Endothelial cell of umbilical vein (primary cell): Measurements from ENCODE around the gene CDC23. TPM values are rescaled to one million over a fixed set of nuclear protein-coding genes. Genes with fewer than 3 reads are reported as not detected.
A peak's percentile ranks its signal among the peaks of the same experiment; 100 is the strongest.

Source experiments
- Bru-seq: library from RNA; stranded (reverse); fragments of 400-500 nt; gene quantifications from one replicate; lab custom pipeline; 2021; lab: Mats Ljungman, UMichigan
- BruChase-seq, 2 experiments: library from RNA; stranded (reverse); fragments of 400-500 nt; gene quantifications; one replicate each; lab custom pipeline; 2021; lab: Mats Ljungman, UMichigan
- BruUV-seq: library from RNA; stranded (reverse); fragments of 400-500 nt; replicated peaks from 2 replicates; lab custom pipeline; 2021; lab: Mats Ljungman, UMichigan
- CTCF ChIA-PET: fragments of 300-600, 350-600 bp; sonication (Branson Sonifier 250); formaldehyde crosslinking; loops from one replicate; lab custom pipeline; 2021; ENCODE audit warnings: antibody characterized with exemption, inconsistent platforms; lab: Charles Lee
- POLR2A ChIA-PET: fragments of 300-600, 350-600 bp; sonication (Branson Sonifier 250); formaldehyde crosslinking; loops from one replicate; lab custom pipeline; 2021; ENCODE audit warnings: antibody characterized with exemption, inconsistent platforms; lab: Charles Lee
- DNase-seq: peaks from one replicate; pipeline ENCODE4 v3.0.0-alpha.2; 2011; ENCODE audit warnings: low read depth, low spot score
- FAIRE-seq: peaks from 2 replicates; lab custom pipeline; 2011; peaks lifted over from hg19 to GRCh38; lab: Jason Lieb, UNC
- H2AFZ ChIP-seq: 2 replicates; pipeline ENCODE4 v1.6.0; 2012; ENCODE audit warnings: low read depth, low read length, control low read depth, inconsistent platforms
- H3K27ac ChIP-seq: 2 replicates; pipeline ENCODE4 v1.5.1; 2011; ENCODE audit warnings: low read depth, mild to moderate bottlenecking, control low read depth, low read length, moderate library complexity; ENCODE audit not compliant: insufficient read depth
- H3K27me3 ChIP-seq, 2 experiments: 2 replicates each; pipeline versions ENCODE4 v1.6.0 to v1.6.1; 2011; ENCODE audit warnings: low read length in 2 of 2, mixed read lengths in 1 of 2; ENCODE audit not compliant: control insufficient read depth in 2 of 2, insufficient read depth in 2 of 2
- H3K36me3 ChIP-seq, 2 experiments: 2 replicates in 1 of 2; 3 replicates in 1 of 2; pipeline ENCODE4 v1.5.1; 2011; ENCODE audit warnings: low read length in 2 of 2, mild to moderate bottlenecking in 1 of 2, moderate library complexity in 1 of 2; ENCODE audit not compliant: control insufficient read depth in 2 of 2, insufficient read depth in 2 of 2; ENCODE audit errors: extremely low read depth in 1 of 2
- H3K4me1 ChIP-seq: 3 replicates; pipeline ENCODE4 v1.5.1; 2011; ENCODE audit warnings: mild to moderate bottlenecking, low read length; ENCODE audit not compliant: control insufficient read depth, insufficient read depth; ENCODE audit errors: extremely low read depth
- H3K4me2 ChIP-seq: 2 replicates; pipeline ENCODE4 v1.6.1; 2011; ENCODE audit warnings: low read length, control low read depth, mixed read lengths; ENCODE audit not compliant: insufficient read depth
- H3K4me3 ChIP-seq, 3 experiments: fragments of 200-600 bp in 1 of 3; sonication (generic), shearing (Covaris generic) in 1 of 3; replicated peaks in 1 of 3; 2 replicates each; pipeline ENCODE4 v1.5.1; 2011 to 2016; ENCODE audit warnings: control low read depth in 3 of 3, low read length in 3 of 3, mild to moderate bottlenecking in 2 of 3, inconsistent platforms in 1 of 3, low read depth in 1 of 3, moderate library complexity in 1 of 3; ENCODE audit not compliant: insufficient read depth in 1 of 3
- H3K79me2 ChIP-seq: 2 replicates; pipeline ENCODE4 v1.6.0; 2012; ENCODE audit warnings: low read length, inconsistent platforms; ENCODE audit not compliant: control insufficient read depth, insufficient read depth
- H3K9ac ChIP-seq: replicated peaks from 2 replicates; pipeline ENCODE3; 2011; ENCODE audit warnings: low read length, control low read depth; ENCODE audit not compliant: insufficient read depth; ENCODE audit errors: extremely low read depth
- H3K9me1 ChIP-seq: replicated peaks from 3 replicates; pipeline ENCODE4 v1.6.0; 2011; ENCODE audit warnings: mild to moderate bottlenecking, low read length; ENCODE audit not compliant: control insufficient read depth, insufficient read depth; ENCODE audit errors: extremely low read depth
- H3K9me3 ChIP-seq: replicated peaks from 2 replicates; pipeline ENCODE4 v1.5.1; 2012; ENCODE audit warnings: low read length, inconsistent platforms; ENCODE audit not compliant: control insufficient read depth, insufficient read depth
- H4K20me1 ChIP-seq: replicated peaks from 2 replicates; pipeline ENCODE3; 2011; ENCODE audit warnings: mild to moderate bottlenecking, low read length; ENCODE audit not compliant: control insufficient read depth, insufficient read depth; ENCODE audit errors: extremely low read depth
- JUN ChIP-seq: IDR thresholded peaks from 2 replicates; pipeline ENCODE4 v1.6.1; 2011; ENCODE audit warnings: borderline replicate concordance, low read depth; ENCODE audit not compliant: insufficient read length, insufficient read depth
- POLR2A ChIP-seq: IDR thresholded peaks from 2 replicates; pipeline ENCODE4 v1.6.1; 2012; ENCODE audit warnings: low read depth, mild to moderate bottlenecking, control low read depth, low read length
- POLR2AphosphoS5 ChIP-seq: IDR thresholded peaks from 2 replicates; pipeline ENCODE4 v1.6.1; 2012; ENCODE audit warnings: low read depth, mild to moderate bottlenecking, control low read depth, low read length, moderate library complexity; ENCODE audit not compliant: insufficient read depth
- dilution Hi-C: fragments of 300-500 bp; cut with MboI; formaldehyde crosslinking; loops from one replicate; pipeline ENCODE4 v1.15.0; 2019; ENCODE audit warnings: low sequenced_read_pairs; ENCODE audit not compliant: extremely low pct_ligation_motif_present
- intact Hi-C: fragments of 100-400 bp; cut with micrococcal nuclease; formaldehyde crosslinking; loops from one replicate; pipeline ENCODE4 v1.10.0; 2022
- long read RNA-seq: library from polyadenylated mRNA; stranded (forward); transcript quantifications from one replicate; pipeline ENCODE4 v2.0.0, GENCODE V29; 2021
- polyA minus RNA-seq, 3 experiments: library from RNA; depleted of rRNA, polyadenylated mRNA; stranded (reverse); fragments of >200 nt; gene quantifications; 1 replicate in 1 of 3; 2 replicates in 2 of 3; pipeline ENCODE4 v1.2.3, GENCODE V29; 2011
- polyA plus RNA-seq, 4 experiments: library from polyadenylated mRNA; depleted of rRNA in 3 of 4; stranded (reverse) in 3 of 4; unstranded in 1 of 4; fragments of >200 nt; gene quantifications; 2 replicates each; pipeline versions ENCODE4 v1.2.1 to v1.2.3, GENCODE V29; 2011 to 2012; ENCODE audit warnings: missing spikeins in 1 of 4
- total RNA-seq: library from RNA; stranded (reverse); gene quantifications from 2 replicates; pipeline ENCODE4 v1.2.3, GENCODE V29; 2021
- TF ChIP-seq, protein P1 (sequence below), 2 donors: IDR thresholded peaks; 1 replicate in 1 of 2; 2 replicates in 1 of 2; pipeline ENCODE4 v1.5.1; 2011; ENCODE audit warnings: low read length in 2 of 2, mild to moderate bottlenecking in 2 of 2, moderate library complexity in 2 of 2, control low read depth in 1 of 2, inconsistent platforms in 1 of 2, low read depth in 1 of 2; ENCODE audit not compliant: insufficient read depth in 1 of 2; ENCODE audit errors: extremely low read depth in 1 of 2

The CDC23 gene, protein sequence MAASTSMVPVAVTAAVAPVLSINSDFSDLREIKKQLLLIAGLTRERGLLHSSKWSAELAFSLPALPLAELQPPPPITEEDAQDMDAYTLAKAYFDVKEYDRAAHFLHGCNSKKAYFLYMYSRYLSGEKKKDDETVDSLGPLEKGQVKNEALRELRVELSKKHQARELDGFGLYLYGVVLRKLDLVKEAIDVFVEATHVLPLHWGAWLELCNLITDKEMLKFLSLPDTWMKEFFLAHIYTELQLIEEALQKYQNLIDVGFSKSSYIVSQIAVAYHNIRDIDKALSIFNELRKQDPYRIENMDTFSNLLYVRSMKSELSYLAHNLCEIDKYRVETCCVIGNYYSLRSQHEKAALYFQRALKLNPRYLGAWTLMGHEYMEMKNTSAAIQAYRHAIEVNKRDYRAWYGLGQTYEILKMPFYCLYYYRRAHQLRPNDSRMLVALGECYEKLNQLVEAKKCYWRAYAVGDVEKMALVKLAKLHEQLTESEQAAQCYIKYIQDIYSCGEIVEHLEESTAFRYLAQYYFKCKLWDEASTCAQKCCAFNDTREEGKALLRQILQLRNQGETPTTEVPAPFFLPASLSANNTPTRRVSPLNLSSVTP
- total RNA-seq (39.4 and 41.2 TPM in 2 replicates), polyA plus RNA-seq (25.2 and 28.5 TPM in 2 replicates), polyA minus RNA-seq (46.0 and 48.8 TPM in 2 replicates), Bru-seq, nascent RNA (percentile 78 among the genes with signal in this experiment), BruChase-seq, experiment 1, labeled RNA remaining after a 6-hour chase (percentile 79 among the genes with signal in this experiment), BruChase-seq, experiment 2, labeled RNA remaining after a 2-hour chase (percentile 83 among the genes with signal in this experiment)
- 25.4 and 27.6 TPM in 2 replicates for polyA plus RNA-seq (2011; cell fraction: cytosol; rRNA removed)
- polyA plus RNA-seq (2011; cell fraction: nucleus; rRNA removed), result 38.6 and 43.6 TPM in 2 replicates
- 27.0 and 32.6 TPM in 2 replicates for polyA plus RNA-seq (2012)
- 19.2 TPM for polyA minus RNA-seq (2011; cell fraction: cytosol; rRNA and poly(A)+ RNA removed)
- 24.9 and 38.3 TPM in 2 replicates for polyA minus RNA-seq (2011; cell fraction: nucleus; rRNA and poly(A)+ RNA removed)
- long read RNA-seq, transcript CDC23-202 (16 exons, 3,155 nt), result major isoform, 66 of 95 reads
- long read RNA-seq, transcript CDC23-201 (3 exons, 1,079 nt), result minor isoform, 15 of 95 reads
- long read RNA-seq, partial matches to known transcripts, result 2 of 95 reads
- long read RNA-seq, other reads (novel, unspliced or antisense), result 11 of 95 reads

DNA sequence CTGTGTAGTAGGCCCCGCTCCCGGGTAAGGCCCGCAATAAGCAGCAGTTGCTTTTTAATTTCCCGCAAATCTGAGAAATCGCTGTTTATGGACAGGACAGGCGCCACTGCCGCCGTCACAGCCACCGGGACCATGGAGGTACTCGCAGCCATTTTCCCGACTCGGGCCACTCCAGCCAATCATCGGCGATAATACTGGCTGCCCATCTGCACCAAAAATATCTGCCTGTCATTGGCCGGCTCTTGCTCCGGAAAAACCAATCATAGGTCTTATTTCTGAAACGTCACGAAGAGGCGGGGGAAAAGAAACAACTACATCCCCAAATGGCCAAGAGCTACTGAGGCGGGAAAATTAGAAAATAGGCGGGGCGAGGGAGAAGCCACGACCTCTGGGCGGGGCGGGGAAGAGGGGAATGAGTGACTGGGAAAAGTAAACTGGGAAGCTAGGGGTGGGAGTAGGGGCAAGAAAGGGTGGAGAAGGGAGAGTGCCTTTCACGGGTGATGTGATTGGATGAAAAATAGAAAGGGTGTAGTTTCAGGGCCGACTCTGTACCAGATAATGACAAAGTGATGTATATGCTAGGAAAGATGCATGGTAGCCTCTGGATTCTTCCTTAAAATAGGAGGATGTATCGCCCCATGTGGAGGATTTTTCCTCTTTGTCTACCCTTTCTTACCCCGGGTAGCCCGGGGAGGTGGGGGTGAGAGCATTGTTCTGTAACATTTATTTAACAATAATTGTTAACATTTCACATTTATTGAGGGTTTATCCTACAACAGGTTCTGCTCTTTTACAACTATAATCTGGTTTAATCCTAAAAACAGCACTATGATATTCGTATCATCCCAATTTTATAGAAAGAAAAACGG lies at the start of gene CDC23:
TSS of gene CDC23 (minus strand) at position 163 of the 869 bp plus-strand sequence. CDS start at position 152, 11 bp downstream.
- CTCF ChIA-PET, result interaction anchor here (1.0 to 1.9 kb wide), 3 partner anchors 10 to 139 kb away, joined by 3 to 10 read pairs (median 4); partner anchors contain the start of gene KDM3B
- TF ChIP-seq POLR2A (peak; percentile 27), JUN (no peak), POLR2AphosphoS5 (peak; percentile 25)
- TF ChIP-seq, protein P1, sequence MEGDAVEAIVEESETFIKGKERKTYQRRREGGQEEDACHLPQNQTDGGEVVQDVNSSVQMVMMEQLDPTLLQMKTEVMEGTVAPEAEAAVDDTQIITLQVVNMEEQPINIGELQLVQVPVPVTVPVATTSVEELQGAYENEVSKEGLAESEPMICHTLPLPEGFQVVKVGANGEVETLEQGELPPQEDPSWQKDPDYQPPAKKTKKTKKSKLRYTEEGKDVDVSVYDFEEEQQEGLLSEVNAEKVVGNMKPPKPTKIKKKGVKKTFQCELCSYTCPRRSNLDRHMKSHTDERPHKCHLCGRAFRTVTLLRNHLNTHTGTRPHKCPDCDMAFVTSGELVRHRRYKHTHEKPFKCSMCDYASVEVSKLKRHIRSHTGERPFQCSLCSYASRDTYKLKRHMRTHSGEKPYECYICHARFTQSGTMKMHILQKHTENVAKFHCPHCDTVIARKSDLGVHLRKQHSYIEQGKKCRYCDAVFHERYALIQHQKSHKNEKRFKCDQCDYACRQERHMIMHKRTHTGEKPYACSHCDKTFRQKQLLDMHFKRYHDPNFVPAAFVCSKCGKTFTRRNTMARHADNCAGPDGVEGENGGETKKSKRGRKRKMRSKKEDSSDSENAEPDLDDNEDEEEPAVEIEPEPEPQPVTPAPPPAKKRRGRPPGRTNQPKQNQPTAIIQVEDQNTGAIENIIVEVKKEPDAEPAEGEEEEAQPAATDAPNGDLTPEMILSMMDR (IDR thresholded peaks at IDR 0.05; ENCODE audit: extremely low read depth in 1 of 2, insufficient read depth in 1 of 2, low read depth in 1 of 2, low read length in 2 of 2), result no peak
- Histone ChIP-seq H3K9me3 (no peaks in the 10 kb centered on the region), H3K4me3 (peak within 1 kb of the TSS; percentile 46 to 71 (median 61)), H3K4me2 (peak within 1 kb of the TSS; percentile 84), H4K20me1 (no peaks in the 10 kb centered on the region), H3K9me1 (no peaks in the 10 kb centered on the region), H3K36me3 (no peaks in the 10 kb centered on the region), H3K27me3 (no peaks in the 10 kb centered on the region), H3K27ac (peak within 1 kb of the TSS; percentile 77), H3K79me2 (peaks cover 39% of the 10 kb centered on the region), H2AFZ (peak within 1 kb of the TSS; percentile 96), H3K9ac (peak within 1 kb of the TSS; percentile 91), H3K4me1 (peaks cover 11% of the 10 kb centered on the region)
- FAIRE-seq (peak; percentile 100), DNase-seq (peak; percentile 99)
- intact Hi-C loops, result loop anchor here (1.0 kb wide), 1 partner anchor 34 kb away; the partner anchor contains the start of gene KIF20A
- dilution Hi-C loops, result no loop called here
- POLR2A ChIA-PET, result interaction anchor here (0.8 kb wide), 1 partner anchor 27 kb away, joined by 4 read pairs; no protein-coding TSS in a partner anchor
- TSS peak; percentile 79 for BruUV-seq
